ENCODE data around the gene DLD.

The DLD gene

GRCh38 chr7:107946451-107946850 is 55.5 kb downstream of the DLD start:
- TF ChIP-seq CTCF (conservative IDR thresholded peaks at IDR 0.05; ENCODE audit: low read depth) = no peak
- DNase-seq (ENCODE audit: low spot score) = peak; percentile 33
- POLR2A ChIA-PET (ENCODE audit: low non-redundant PET) = no interaction called here
- H3K27ac ChIP-seq = no peak overlapping the region
- CTCF ChIA-PET = interaction anchor here (1.4 kb wide), 1 partner anchor 67 kb away, joined by 3 read pairs; no protein-coding TSS in a partner anchor

DNA sequence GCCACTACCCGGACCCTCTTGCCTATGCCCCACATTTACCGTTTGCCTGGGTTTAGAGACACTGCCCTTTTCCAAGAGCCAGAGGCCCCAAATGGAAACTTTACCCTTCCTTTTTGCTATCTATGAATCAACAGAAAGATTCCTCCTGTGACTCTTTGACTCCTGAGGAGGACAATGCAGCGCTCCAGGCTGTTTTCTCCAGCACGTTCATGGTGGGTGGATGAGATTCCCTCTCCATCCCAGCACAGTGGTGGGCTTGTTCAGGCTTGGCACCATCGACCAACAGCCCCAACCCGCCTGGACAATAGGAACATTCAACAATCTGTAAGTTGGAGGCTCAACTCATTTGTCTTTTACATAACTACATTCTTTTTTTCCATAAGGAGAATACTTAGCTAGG is 55.9 kb downstream of the DLD start:
- TF ChIP-seq CTCF (conservative IDR thresholded peaks at IDR 0.05; ENCODE audit: low read depth) = no peak
- peak overlapping the region; percentile 41; the same call in 1 of the 2 replicates for H3K27ac ChIP-seq
- DNase-seq (ENCODE audit: low spot score) = no peak
- ChIA-PET CTCF (interaction anchor here (1.4 kb wide), 1 partner anchor 68 kb away, joined by 3 read pairs; no protein-coding TSS in a partner anchor), POLR2A (ENCODE audit: low non-redundant PET) (no interaction called here)

DNA sequence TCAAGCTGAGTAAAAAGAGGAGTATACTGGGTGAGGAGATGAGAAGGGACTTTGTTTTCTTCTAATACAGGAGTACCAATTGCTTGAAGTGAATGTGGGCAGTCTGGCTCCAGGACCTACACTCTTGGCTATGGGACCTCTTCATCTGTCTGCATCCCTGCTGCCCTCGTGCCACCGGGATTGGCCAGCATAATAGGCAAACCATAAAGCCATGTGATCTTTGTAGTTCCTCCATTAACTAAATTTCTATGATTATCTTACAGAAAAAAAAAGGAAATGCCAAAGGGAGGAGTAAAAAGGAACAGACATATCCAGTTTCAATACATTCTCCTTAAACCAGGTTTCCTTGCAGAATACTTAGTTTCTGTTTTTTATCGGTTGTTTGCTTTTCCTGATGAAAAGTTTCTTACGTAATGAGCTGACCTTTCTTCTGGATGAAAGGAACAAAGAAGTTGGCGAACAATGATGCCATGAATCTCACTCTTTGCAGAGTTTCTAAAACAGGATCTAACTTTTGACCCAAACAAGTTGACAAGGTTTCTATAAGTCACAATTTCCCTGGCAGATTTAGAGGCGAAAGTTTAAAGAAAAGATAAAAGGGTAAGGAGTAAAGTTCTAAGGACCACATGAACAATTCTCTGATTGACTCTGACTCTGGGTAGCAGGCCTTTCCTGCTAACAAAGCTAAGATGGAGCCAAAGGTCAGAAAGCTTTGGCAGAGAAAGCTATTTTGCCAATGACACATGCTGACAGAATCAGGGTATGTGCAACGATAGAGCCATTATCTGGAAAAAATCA is 57.9 kb downstream of the DLD start:
- no peak overlapping the region for H3K27ac ChIP-seq
- peak; percentile 79 for DNase-seq (ENCODE audit: low spot score)
- ChIA-PET POLR2A (ENCODE audit: low non-redundant PET) (no interaction called here), CTCF (interaction anchor here (0.5 kb wide), 1 partner anchor 232 kb away, joined by 4 read pairs; no protein-coding TSS in a partner anchor)
- no peak for TF ChIP-seq CTCF (conservative IDR thresholded peaks at IDR 0.05; ENCODE audit: low read depth)

DNA sequence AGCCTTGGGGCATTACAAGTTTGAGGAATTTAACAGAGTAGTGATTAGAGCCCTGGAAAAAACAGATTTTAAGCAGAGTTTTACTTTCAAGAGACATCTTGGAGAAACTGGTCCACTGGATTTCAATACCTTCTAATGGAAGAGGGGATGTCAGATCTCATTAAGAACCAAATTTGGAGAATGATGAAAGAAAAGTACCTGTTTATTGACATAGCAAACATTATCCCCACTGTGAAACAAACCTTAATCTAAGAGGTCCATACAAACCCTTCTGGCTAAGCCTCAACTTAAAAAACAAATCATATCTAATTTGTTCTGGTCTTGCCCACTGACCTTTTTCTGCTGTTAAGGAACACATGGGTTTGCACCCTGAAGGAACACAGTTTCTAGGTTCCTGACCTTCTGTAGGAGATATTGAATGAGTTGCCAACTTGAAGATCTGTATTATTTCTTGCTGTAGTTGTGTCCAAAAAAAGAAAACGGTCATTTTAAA is 58.5 kb downstream of the DLD start:
- CTCF ChIA-PET = no interaction called here
- H3K27ac ChIP-seq = peak overlapping the region; percentile 61
- POLR2A ChIA-PET (ENCODE audit: low non-redundant PET) = no interaction called here
- TF ChIP-seq CTCF (conservative IDR thresholded peaks at IDR 0.05; ENCODE audit: low read depth) = no peak
- DNase-seq (ENCODE audit: low spot score) = no peak

DNA sequence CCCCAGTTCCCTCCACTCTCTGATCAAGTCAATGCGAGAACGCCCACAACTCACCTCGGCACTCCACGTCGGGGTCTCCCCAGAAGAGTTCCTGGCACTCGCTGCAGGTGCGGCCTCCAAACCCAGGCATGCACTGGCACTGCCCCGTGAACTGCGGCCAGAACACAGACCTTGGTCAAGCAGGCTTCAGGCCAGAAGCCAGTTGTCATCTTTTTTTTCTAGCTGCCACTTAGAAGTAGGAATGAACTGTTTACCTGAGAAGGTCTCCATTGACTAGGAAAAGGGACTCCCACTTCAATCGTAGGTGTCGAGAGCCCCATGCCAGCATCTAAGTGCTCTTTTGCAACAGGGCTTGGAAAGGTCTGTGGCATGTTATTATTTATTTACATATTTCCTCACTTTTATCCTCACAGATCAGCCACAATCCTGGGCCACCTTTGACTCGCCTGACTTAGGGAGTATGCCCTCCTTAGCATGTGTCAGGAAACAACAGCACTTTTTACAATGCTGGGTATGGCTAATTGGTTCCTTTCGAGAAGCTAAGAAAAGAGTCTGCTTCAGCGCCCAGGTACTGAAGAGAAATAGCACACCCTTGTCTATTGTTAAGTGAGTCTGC is 60.3 kb downstream of the DLD start:
- ChIA-PET CTCF (no interaction called here), POLR2A (ENCODE audit: low non-redundant PET) (no interaction called here)
- TF ChIP-seq CTCF (conservative IDR thresholded peaks at IDR 0.05; ENCODE audit: low read depth) = no peak
- H3K27ac ChIP-seq = peak overlapping the region; percentile 42
- DNase-seq (ENCODE audit: low spot score) = no peak

DNA sequence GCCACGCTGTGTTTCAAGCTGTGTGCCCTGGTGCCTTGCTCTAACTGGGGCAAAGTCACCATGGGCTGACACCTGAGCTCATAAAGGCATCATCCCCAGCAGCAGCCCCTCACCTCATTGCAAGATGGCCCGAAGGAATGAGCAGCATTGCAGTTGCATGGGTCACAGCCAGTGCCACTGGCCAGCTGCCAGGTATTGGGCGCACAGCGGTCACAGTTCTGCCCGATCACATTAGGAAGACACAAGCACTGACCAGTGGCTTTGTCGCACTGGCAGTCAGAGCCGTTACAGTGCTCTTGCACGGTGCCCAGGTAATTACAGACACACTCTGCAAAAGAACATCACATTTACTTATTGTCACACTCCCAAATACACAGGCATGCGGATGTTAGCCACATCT is 60.9 kb downstream of the DLD start:
- DNase-seq (ENCODE audit: low spot score) = no peak
- peak overlapping the region; percentile 42 for H3K27ac ChIP-seq
- ChIA-PET POLR2A (ENCODE audit: low non-redundant PET) (no interaction called here), CTCF (no interaction called here)
- TF ChIP-seq CTCF (conservative IDR thresholded peaks at IDR 0.05; ENCODE audit: low read depth) = no peak
